NCI-H1930 (cell line): ENCODE measurements around the gene GFPT1.

Source experiments
- DNase-seq, 2 experiments: peaks; one replicate each; lab custom pipeline; 2025; lab: John Stamatoyannopoulos, UW

GFPT1 gene

DNA sequence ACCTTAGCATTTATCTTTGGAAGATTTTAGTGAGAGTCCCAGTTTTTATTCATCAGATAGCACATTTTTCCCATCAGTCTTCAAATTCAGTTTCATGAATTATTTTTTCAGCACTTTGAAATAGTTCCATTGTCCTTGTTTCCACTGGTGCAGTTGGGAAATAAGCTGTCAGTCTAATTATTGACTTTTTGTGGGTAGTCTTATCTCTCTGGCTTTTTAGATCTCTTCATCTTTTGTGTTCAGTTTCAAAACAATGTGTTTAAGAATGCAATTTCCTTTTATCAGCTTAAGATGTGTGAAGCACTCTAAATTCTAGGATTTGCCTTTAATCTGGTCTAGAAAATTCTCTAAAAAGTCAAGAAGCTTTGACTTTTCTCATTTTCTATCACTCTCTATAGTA lies 70.5 kb downstream of the GFPT1 start:
- no peak for DNase-seq

DNA sequence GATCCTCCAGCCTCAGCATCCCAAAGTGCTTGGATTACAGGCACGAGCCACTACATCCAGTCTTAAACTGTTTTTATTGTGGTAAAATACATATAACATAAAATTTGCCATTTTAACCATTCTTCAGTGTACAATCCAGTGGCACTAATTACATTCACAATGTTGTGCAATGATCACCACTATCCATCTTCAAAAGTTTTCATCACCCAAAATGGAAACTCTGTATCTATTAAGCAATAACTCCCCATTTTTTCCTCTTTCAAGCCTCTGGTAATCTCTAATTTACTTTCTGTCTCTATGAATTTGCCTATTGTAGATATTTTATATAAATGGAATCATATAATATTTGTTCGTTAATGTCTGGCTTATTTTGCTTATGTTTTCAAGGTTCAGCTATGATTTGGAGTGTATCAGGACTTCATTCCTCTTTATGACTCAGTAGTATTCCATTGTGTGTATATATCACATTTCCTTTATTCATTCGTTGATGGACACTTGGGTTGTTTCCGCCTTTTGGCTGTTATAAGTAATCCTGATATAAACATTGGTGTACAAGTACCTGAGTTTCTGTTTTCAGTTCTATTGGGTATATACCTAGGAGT lies 71.8 kb downstream of the GFPT1 start:
- no peak for DNase-seq

DNA sequence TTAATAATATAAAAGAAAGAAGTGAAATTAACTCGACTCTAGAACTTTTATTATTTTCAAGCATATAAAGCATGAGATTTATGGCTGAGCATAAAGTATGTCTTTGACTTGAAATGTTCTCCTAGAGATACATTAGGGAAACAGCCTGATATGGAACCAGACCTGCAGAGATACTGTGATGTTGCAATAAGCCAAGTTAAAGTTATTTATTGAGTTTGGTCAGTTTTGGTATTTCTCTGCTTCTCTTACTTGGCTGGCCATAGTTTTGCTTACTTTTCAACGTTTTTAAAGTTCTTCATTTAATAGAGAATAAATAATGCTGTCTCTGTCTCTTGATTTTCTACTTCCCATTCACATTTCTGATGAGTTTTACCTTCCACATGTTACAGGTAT lies 76.0 kb downstream of the GFPT1 start:
- DNase-seq = no peak

DNA sequence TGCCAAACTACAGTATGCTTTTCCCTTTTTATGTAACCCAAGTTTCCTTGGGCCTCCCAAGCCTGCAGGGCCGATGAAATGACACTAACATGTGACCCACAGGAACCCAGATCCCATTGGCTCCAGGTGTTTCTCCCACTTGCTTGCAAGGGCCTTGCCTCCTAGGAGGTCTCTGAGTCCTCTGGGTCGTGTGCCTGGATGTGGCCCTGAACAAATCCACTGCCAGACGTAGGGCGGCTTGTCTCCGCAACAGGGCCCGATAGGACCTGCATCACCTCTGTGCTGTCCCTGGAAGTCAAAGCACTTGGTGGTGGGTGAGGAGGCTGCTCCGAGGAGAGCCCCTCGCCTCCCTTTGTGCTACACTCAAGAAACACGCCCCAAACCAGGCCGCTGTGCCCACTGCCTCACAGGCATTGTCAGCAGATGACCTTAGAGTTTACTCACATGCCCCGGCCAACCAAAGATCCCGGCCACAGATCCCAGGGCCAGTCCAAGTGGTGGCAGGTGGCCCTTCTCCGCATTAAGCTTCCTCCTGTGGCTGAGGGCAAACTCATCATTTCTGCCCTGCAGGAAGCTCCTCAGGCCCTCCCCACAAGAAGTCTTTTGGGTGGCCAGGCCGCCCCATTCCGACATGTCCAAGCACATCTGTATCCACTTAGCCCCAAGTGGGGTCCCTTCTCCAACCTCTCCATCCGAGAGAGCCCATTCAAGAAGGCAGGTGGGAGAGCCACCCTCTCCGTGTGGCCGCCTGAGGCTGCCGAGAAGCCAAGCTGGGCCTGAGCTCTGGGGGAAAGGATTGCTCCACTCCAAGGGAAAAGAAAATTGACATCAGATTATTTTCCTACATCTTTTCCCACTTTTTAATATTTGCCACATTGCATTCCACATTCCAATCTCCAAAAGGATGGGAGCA lies 76.7 kb downstream of the GFPT1 start:
- DNase-seq = no peak

DNA sequence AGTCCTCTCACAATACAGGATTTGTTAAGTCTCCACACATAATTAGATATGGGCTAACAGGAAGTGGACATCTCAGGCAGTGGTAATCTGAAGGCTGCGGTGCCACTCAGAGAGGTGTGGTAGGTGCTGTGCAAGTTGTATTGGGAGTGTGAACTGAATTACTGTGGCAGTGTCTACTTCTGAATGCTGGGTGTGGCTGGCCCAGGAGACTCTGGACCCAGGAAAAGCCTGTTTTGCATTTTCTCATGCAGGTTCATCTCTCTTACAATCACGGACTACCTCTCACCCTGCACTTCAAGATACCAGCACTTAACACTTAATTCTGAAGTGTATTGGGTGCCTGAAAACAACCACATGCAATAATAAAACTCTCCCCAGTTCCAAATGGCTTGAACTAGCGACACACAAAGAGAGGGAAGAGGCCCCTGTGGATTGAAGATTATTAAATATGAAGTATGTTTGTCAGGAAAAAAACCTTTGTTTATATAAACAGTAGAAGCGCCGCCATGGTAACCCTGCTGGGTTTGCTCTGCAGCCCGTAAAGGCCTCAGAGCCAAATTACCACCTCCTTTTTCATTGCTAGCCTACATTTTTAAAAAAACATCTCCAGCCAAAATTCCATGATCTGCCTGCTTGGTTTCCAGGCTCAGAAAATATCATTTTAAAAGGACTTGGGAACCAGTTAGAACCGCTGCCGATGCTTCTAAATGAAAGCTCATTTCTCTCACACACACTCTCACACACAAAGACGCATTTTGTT lies 77.5 kb downstream of the GFPT1 start:
- DNase-seq = no peak

DNA sequence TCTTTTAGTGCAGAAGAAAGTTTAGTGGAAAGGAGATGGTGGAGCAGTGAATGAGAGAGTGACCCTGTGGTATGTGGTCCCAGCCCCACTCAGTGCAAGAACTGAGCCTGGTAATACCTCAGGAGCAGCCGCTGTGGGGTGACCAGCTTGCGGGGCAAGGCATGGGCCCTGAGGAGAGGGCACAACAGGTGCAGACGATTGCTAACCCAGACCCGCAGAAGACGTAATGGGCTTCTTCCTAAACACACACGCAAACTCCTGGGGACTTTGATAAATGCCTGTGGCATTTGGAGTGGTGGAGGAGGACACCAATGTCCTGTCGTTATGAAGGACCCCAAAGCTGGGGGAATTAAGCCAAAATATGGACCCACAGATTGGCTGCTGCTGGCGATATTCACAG lies 78.7 kb downstream of the GFPT1 start:
- no peak for DNase-seq

DNA sequence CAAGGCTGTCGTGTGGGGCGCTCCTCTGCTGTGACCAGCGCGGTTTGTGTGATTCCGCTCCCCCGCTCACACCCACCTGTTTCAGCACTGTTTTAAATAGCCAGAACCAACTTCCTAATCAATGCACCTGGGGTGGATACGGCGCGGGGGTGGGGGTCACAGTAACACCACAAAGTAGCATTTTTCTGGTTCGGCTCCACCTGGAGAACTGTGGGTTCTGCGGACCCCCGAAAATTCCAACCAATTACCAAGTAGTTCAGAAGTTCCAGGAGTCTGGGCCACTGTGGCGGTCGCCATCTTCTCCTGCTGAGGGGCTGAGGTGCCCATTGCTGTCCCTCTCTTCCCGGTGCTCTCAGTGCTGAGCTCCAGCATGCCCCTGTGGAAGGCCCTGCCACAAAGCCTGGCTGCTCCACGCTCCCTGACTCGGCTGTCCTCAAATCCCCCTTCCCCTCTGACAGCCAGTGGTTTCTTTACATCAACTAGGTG lies 79.4 kb downstream of the GFPT1 start:
- DNase-seq = no peak

DNA sequence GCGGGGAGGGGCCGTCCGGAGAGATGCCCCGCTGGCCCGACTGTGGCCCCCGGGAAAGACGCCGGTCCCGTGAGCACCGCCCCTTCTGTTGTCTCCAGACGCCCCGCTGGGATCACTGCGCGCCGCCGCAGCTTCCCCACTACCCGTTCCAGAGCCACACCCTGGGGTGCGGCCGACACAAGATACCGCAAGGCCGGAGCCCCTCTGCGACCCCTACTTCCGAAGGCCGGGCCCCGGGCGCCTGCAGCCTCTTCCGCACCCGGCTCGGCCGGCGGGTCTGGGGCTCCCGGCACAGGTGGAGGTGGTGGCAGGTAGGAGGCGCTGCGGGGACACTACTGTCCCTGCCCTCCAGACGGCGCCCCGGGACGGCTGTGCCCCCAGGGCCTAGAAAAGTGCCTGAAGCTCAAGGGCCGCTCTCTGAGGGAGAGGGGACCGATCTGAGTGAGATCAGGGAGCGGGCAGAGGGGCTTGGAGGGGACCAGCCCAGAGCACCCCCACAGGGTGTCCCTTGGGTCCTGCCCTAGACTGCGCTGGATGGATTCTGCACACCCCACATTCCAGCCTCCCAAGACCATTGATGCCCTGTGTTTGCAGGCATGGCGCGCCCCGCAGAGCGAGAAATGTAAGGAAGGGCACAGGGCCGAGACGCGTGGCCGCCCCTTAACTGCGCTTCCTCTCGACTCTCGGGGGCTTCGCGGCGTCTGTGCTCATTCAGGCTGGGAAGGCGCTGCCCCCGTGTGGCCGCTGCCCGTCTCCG lies 80.0 kb downstream of the GFPT1 start:
- peak; percentile 66 to 72 for DNase-seq

DNA sequence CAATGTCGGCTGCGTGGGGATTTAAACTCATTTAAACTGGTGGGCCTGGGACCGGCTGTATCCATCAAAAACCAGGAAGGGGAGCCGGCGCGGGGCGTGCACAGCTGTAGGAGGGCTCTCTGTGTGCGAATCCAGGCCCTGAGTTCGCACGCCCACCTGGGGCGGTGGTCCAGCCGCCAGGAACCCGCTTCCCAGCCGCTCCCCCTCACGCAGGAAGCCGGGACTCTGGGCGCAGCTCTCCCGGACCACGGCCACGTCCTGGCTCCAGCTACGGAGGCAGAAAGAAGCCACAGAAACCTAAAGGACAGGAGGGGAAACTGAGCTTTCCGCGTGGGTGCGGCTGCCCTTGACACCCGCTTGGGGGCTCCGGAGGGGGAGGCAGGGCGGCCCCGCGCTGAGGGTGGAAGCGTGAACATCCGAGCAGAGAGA lies 80.6 kb downstream of the GFPT1 start:
- no peak for DNase-seq

DNA sequence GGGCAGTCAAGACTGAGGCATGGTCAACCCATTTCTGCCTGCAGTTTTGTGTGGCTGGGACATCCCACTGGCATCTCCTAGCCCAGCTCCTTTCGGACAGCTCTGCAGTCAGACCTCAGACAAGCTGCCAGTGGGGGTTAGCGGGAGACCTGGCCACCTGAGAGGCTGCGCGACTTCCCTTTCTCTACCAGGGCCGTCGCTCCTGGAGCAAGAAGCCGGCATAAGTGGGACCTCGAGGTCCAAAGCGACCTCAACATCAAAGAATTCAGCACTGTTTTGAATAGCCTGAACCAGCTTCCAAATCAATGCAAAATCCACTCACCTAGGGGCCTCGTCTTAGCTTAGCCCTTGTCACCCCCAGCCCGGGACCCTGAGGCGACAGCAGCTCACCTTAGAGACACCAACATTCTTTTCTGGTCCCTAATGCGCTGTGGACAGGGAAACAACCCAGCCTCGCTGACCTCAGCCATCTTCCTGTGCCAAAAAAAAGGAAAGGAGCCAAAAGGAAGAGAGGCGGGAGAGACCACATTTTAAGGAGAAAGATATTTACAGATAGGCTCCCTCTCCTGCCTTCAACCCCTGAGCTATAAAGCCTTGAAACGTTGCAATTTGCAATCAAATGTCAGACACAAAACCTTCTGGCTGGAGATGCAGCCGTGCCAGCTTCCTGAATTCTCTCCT lies 81.2 kb downstream of the GFPT1 start:
- DNase-seq = no peak

DNA sequence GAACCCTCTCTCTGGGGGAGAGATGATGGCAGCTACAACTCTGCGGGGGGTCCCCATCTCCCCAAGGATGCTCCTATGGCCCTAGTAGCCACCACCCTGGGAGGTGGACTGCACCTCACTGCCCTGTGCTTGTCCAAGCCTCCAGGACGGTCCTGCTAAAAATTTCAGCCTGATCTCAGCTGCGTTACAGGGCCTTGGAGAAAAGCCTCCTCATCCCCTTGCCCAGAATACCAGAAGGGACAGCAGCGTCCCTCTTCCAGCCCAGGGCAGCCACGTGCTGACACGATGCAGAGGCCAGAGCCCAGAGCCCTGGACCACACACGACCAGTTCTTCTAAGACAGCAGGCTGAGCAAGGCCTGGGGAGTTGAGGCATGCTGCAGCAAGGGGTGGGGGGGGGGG lies 81.9 kb downstream of the GFPT1 start:
- DNase-seq = no peak

DNA sequence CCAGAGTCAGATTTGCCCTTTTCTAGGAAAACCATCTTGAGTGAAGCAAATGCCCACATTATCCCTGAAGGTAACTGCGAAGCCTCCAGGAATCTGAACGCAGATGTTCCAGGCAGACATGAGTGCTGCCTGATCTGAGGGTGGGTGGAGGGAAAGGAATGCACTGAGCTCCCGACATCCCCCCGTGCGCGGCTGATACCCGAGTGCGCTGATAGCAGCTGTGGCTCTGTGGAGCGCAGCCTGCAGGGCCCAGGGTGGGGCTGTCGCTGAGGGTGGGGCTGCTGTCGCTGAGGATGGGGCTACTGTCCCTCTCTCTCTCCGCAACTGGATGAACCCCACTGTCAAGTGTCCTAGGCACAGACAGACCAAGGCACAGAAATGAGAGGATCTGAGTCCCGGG lies 82.4 kb downstream of the GFPT1 start:
- no peak for DNase-seq

DNA sequence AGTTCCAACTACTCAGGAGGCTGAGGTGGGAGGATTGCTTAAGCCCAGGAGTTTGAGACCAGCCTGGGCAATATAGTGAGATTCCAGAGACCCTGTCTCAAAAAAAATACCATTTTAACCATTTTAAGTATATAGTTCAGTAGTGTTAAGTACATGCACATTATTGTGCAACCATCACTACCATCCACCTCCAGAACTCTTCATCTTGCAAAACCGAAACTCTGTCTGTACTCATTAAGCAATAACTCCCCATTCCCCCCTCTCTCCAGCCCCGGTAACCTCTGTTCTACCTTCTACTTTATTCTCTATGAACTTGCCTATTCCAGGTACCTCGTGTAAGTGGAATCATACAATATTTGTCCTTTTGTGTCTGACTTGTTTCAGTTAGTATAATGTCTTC lies 86.4 kb downstream of the GFPT1 start:
- DNase-seq = no peak

DNA sequence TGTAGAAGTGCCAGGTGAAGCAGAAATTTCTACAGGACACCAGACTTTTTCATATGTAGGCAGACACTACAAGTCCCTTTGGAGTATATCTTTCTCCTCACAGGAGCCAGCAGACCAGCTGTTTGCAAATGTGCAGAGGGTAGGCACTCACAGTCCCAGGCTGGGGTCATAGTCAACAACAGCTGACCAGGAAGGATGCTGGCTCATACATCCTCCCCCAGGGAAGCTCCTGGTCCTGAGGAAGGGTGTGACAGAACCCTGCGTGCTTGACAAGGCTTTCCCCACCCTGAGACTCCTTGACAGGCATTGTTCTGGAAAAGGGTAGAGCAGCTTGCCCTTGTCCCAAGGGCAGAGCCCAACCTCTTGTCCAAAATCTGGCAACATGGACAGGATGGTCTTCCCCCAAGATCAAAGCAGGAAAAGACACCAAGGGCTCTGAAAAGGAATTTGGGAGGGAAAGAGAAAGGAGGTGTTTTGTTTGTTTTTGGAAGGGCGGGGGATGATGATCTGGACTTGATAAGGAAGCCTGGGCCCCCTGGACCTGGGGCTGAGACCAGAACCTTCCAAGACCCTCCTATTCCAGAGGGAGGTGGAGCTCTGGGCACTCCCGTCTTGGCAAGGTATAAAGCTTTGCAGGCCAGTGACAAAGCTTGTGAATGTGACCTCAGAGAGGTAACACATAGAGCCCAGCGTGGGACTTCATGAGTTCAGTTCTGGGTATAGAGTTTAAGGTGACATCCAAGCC lies 87.1 kb downstream of the GFPT1 start:
- DNase-seq = no peak

DNA sequence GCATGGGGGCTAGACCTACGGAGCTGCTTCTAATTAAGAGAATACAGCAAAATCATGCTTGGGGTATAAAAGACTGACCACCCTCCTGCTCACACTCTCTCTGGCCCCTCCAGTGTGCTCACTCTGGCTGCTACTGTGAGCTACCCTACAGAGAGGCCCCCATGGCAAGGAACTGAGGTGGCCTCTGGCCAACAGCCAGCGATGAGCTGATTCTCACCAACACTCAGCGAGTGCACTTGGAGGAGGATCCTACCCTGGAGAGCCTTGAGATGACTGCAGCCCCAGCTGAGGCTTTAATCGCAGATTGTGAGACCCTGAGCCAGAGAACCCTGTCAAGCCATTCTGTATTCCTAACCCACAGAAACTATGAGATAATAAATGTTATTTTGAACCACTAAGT lies 88.2 kb downstream of the GFPT1 start:
- DNase-seq = no peak

DNA sequence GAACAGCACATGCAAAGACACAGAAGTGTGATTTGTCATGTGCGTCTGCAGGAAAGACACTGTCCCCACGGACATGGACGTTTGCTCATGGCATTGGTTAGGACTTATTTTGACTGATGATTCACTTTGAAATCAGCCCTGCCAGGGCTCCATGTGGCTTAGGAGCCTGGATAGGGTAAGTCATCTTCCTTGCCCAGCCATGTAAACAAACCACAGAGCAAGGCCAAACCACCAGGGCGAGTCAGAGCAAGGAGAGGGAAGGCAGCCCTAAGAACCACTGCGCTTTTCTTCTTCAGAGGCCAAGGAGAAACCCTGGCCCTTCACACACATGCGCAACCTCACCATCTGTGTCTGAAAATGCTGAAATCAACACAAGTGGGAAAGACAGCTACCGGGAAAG lies 88.8 kb downstream of the GFPT1 start:
- no peak for DNase-seq

DNA sequence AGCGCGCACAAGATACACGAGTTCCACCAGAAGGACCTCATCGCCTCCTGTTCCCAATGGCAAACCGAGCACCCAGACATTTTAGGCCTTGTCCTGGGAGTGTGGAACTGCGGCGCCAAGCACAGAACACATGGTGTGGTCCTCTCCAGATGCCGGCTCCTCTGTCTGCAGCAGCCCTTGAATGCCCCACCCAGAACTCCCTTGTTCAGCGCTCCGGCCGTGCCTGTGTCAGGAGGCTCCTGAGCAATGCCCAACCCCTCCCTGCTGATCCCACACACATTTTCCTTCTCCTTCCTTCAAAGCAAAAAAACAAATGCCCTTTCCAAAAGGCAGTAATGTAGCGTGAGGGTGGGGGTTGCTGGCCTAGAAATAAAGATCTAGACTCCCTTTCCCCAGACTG lies 89.8 kb downstream of the GFPT1 start:
- DNase-seq = no peak

DNA sequence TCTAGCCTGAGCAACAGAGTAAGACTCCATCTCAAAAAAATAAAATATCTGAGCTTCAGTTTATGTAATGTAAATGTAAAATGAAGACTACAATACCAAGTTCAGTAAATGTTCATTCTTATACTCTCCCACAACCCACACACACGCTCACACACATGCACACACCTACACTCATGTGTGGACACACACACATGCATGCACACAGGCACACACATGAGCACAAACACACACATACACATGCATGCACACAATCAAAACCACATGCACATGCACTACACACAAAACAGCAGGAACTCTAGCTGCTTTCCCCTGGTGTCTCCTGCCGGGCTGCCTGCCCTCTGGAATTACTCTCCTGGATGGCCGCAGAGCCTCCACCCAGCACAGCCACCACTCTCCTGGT lies 90.6 kb downstream of the GFPT1 start:
- no peak for DNase-seq

DNA sequence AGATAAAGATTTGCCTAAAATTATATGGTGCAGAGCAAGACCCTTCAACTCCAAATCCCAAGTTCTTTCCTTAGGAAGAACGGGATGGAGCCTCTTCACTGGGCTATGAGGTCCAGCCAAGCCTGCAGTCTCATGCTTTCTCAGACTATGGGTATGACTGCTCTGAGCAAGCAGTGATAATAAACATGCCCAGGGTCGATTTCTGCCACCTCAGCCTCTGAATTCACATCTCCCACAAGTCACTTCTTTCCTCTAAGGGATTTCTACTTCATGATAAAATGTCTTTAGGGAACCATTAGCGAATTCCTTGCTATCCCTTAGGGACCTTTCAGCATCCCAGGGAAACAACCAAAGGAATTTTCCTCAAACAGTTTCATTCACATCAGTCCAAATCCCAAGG lies 94.8 kb downstream of the GFPT1 start:
- DNase-seq = no peak

DNA sequence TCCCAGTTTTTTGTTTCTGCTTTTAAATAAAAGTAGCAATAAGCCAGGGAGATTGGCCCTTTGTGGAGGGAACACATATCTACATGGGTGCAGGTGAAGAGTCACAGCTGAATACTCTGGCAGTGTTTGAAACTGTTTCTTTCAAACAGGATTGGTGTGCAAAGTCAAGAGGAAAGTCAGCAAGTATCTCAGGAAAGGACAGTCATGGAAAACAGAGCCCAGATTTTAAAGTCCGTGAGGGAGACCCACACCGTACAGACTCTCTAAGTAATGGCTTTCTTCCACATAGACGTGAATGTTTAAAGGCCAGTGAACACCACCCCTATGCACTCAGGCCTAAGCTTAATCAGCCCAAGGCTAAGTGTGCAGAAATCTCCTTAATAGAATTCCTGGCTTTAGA lies 95.3 kb downstream of the GFPT1 start:
- no peak for DNase-seq
